ENCODE data around the gene IQSEC3. TPM values are rescaled to one million over a fixed set of nuclear protein-coding genes. Genes with fewer than 3 reads are reported as not detected.

The IQSEC3 gene
- polyA plus RNA-seq, 1 donor from 2014 or later, result 2.4 TPM

- no peak overlapping the region for H3K9ac ChIP-seq (ENCODE audit: low read length)
- no peaks in the 10 kb centered on the region for H3K27me3 ChIP-seq (ENCODE audit: insufficient read depth, low read depth, low read length)
- H3F3A ChIP-seq (ENCODE audit: insufficient read depth, low read length, poor library complexity, severe bottlenecking), result no peaks in the 10 kb centered on the region
- H3K27ac ChIP-seq (ENCODE audit: low read length), result no peak overlapping the region
- TF ChIP-seq, protein P1, sequence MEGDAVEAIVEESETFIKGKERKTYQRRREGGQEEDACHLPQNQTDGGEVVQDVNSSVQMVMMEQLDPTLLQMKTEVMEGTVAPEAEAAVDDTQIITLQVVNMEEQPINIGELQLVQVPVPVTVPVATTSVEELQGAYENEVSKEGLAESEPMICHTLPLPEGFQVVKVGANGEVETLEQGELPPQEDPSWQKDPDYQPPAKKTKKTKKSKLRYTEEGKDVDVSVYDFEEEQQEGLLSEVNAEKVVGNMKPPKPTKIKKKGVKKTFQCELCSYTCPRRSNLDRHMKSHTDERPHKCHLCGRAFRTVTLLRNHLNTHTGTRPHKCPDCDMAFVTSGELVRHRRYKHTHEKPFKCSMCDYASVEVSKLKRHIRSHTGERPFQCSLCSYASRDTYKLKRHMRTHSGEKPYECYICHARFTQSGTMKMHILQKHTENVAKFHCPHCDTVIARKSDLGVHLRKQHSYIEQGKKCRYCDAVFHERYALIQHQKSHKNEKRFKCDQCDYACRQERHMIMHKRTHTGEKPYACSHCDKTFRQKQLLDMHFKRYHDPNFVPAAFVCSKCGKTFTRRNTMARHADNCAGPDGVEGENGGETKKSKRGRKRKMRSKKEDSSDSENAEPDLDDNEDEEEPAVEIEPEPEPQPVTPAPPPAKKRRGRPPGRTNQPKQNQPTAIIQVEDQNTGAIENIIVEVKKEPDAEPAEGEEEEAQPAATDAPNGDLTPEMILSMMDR (IDR thresholded peaks at IDR 0.05; ENCODE audit: poor library complexity, severe bottlenecking), result no peak
- no peak for TF ChIP-seq EP300 (conservative IDR thresholded peaks at IDR 0.05; ENCODE audit: poor library complexity, severe bottlenecking)
- no peak overlapping the region for H2AFZ ChIP-seq (ENCODE audit: low read depth, low read length)
- H3K79me2 ChIP-seq (replicated peaks; ENCODE audit: insufficient read depth, low read length), result no peaks in the 10 kb centered on the region
- no peaks in the 10 kb centered on the region for H4K20me1 ChIP-seq (ENCODE audit: insufficient read depth)
- no peaks in the 10 kb centered on the region for H3K9me3 ChIP-seq (ENCODE audit: low read length)
- H3K4me2 ChIP-seq (ENCODE audit: low read length), result no peak overlapping the region
- H3K9me2 ChIP-seq (ENCODE audit: insufficient read depth, low read length), result no peaks in the 10 kb centered on the region
- no peak overlapping the region for H3K4me3 ChIP-seq (ENCODE audit: low read length)
- H3K36me3 ChIP-seq (ENCODE audit: insufficient read depth, low read length), result no peaks in the 10 kb centered on the region
Observed at GRCh38 chr12:212715-213526, 146.4 kb downstream of the IQSEC3 start.

DNA sequence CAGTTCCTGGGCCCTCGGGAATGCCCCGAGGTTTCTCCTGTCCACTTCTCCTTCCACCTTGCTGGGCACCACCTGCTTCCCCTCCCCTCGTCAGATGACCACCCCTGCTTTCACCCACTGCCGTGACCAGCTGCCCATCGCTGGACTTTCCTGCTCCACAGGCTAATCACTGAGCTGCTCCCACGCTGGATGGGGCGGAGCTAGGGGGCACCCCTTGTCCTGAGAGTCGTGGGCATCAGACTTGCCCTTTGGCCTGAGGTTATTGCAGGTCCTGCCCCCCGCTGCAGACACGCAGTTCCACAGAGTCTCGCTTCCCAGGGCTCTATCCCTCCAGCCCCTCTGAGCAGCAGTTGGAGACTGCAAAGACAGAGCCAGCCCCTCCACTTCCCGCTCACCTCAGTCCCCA lies 147.0 kb downstream of the IQSEC3 start:
- Histone ChIP-seq H4K20me1 (ENCODE audit: insufficient read depth) (no peaks in the 10 kb centered on the region), H3K27ac (ENCODE audit: low read length) (no peak overlapping the region), H3K4me2 (ENCODE audit: low read length) (no peak overlapping the region), H3K4me3 (ENCODE audit: low read length) (no peak overlapping the region), H3K9me2 (ENCODE audit: insufficient read depth, low read length) (no peaks in the 10 kb centered on the region), H3K27me3 (ENCODE audit: insufficient read depth, low read depth, low read length) (no peaks in the 10 kb centered on the region), H2AFZ (ENCODE audit: low read depth, low read length) (no peak overlapping the region), H3K9ac (ENCODE audit: low read length) (no peak overlapping the region), H3K9me3 (ENCODE audit: low read length) (no peaks in the 10 kb centered on the region), H3F3A (ENCODE audit: insufficient read depth, low read length, poor library complexity, severe bottlenecking) (no peaks in the 10 kb centered on the region), H3K36me3 (ENCODE audit: insufficient read depth, low read length) (no peaks in the 10 kb centered on the region), H3K79me2 (replicated peaks; ENCODE audit: insufficient read depth, low read length) (no peaks in the 10 kb centered on the region)
- TF ChIP-seq, protein P1 (IDR thresholded peaks at IDR 0.05; ENCODE audit: poor library complexity, severe bottlenecking), result no peak
- TF ChIP-seq TAF1 (IDR thresholded peaks at IDR 0.05; ENCODE audit: low read depth), result no peak

DNA sequence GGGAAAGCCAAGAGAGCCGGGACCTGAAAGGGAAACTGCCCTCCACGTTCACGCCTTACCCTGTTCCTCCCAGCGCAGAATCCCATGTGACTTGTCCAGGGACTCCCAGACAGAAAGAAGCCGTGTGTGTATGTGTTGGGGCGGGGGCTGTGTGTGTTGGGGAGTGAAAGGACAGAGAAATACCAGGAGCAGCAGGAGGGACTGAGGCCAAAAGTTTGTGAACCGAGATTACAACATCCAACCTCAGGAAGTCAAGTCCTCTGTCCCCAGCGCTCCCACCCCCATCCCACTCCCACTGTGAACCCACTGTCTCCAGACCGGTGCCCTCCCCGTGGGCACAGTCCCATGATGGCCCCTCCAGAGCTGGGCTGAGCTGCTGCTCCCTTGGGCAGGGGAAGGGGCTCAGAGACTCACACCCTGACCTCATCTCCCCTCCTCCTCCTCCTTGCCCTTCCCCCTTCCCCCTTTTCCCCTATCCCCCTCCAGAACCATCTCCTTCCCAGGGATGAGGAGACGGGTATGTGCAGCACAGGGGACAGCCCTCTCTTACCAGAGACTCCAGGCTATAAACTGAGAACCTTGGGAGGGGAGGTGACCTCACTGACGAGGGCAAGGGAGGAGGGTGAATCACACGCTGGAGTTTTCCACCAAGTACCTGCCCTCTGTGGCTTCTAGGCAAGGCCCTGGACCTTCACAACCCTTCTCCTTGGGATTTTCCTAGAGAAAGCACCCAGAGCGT lies 147.6 kb downstream of the IQSEC3 start, which contains the start of gene SLC6A12:
Gene SLC6A12, minus strand, starts transcription at position 155 of the 739 bp plus-strand sequence. CDS start 4,171 bp downstream, outside the sequence.
- Histone ChIP-seq H3K79me2 (replicated peaks; ENCODE audit: insufficient read depth, low read length) (no peaks in the 10 kb centered on the region), H3K9ac (ENCODE audit: low read length) (no peak within 1 kb of the TSS), H4K20me1 (ENCODE audit: insufficient read depth) (no peaks in the 10 kb centered on the region), H3K27ac (ENCODE audit: low read length) (no peak within 1 kb of the TSS), H3K9me3 (ENCODE audit: low read length) (no peaks in the 10 kb centered on the region), H3F3A (ENCODE audit: insufficient read depth, low read length, poor library complexity, severe bottlenecking) (no peaks in the 10 kb centered on the region), H3K27me3 (ENCODE audit: insufficient read depth, low read depth, low read length) (no peaks in the 10 kb centered on the region), H3K4me3 (ENCODE audit: low read length) (no peak within 1 kb of the TSS), H3K36me3 (ENCODE audit: insufficient read depth, low read length) (no peaks in the 10 kb centered on the region), H3K9me2 (ENCODE audit: insufficient read depth, low read length) (no peaks in the 10 kb centered on the region), H3K4me2 (ENCODE audit: low read length) (no peak within 1 kb of the TSS), H2AFZ (ENCODE audit: low read depth, low read length) (no peak within 1 kb of the TSS)
- TF ChIP-seq, protein P1 (IDR thresholded peaks at IDR 0.05; ENCODE audit: poor library complexity, severe bottlenecking), result no peak
- no peak for TF ChIP-seq SMC3 (conservative IDR thresholded peaks at IDR 0.05; ENCODE audit: poor library complexity)
- no peak for TF ChIP-seq RAD21 (conservative IDR thresholded peaks at IDR 0.05)
- TF ChIP-seq EP300 (conservative IDR thresholded peaks at IDR 0.05; ENCODE audit: poor library complexity, severe bottlenecking), result no peak

All from neural cell (in vitro differentiated cells).